ENCODE data around the gene SSH3.

DNA sequence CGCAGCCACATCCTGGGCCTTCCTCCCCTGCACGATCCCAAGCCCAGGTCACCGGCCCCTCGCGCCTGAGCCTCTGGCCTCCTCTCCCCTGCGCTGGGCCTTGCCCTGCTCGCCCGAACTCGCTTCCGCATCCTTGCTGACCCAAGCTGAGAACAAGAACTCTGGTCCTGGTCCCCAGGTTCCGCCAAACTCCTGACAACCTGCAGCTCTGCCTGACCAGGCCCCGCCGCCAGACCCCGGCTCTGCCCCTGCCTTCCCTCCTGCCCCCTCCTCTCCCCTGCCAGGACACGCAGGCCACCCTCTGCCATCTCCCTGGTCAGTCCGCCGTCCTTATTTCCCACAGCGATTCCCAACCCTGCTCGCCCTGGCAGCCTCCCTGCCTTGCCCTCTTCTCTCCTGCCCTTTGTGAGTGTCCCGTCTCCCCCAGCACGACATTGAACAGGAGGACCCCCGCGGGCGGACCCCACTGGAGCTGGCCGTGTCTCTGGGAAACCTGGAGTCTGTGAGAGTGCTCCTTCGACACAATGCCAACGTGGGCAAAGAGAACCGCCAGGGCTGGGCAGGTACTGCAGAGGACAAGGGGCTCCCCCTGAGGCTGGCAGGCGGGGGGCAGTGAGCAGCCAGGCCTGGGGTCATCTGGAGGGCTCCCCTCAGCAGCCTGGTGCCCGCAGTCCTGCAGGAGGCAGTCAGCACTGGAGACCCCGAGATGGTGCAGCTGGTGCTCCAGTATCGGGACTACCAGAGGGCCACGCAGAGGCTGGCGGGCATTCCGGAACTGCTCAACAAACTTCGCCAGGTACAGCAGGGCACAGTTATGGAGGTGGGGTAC is 13.5 kb upstream of the SSH3 start:
- TF ChIP-seq, protein P1, sequence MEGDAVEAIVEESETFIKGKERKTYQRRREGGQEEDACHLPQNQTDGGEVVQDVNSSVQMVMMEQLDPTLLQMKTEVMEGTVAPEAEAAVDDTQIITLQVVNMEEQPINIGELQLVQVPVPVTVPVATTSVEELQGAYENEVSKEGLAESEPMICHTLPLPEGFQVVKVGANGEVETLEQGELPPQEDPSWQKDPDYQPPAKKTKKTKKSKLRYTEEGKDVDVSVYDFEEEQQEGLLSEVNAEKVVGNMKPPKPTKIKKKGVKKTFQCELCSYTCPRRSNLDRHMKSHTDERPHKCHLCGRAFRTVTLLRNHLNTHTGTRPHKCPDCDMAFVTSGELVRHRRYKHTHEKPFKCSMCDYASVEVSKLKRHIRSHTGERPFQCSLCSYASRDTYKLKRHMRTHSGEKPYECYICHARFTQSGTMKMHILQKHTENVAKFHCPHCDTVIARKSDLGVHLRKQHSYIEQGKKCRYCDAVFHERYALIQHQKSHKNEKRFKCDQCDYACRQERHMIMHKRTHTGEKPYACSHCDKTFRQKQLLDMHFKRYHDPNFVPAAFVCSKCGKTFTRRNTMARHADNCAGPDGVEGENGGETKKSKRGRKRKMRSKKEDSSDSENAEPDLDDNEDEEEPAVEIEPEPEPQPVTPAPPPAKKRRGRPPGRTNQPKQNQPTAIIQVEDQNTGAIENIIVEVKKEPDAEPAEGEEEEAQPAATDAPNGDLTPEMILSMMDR (IDR thresholded peaks at IDR 0.05) = no peak
- TF ChIP-seq FOXM1 (IDR thresholded peaks at IDR 0.05; ENCODE audit: low read depth) (no peak), EP300 (IDR thresholded peaks at IDR 0.05; ENCODE audit: borderline replicate concordance in 1 of 2, low read depth in 1 of 2, low read length in 1 of 2) (no peak), POLR2AphosphoS5 (IDR thresholded peaks at IDR 0.05; ENCODE audit: low read depth, low read length) (no peak)
